RWPE1 (cell line): ENCODE measurements around the gene F2RL1.
"Not testable (repeated sequence)": the region's sequence is repeated elsewhere in the genome, so short reads cannot be mapped to it uniquely, and the experiment has no call there.

Source experiments
- CTCF ChIA-PET: fragments of 350-600 bp; sonication (Branson Sonifier 250); formaldehyde crosslinking; extraction: SDS; loops from one replicate; lab custom pipeline; 2021; lab: Yijun Ruan, JAX
- POLR2A ChIA-PET: fragments of 400-600 bp; formaldehyde crosslinking; extraction: SDS; loops from one replicate; lab custom pipeline; 2020; ENCODE audit warnings: antibody characterized with exemption; ENCODE audit not compliant: low non-redundant PET; lab: Yijun Ruan, JAX
- DNase-seq: peaks from one replicate; pipeline ENCODE4 v3.0.0; 2012; ENCODE audit warnings: low spot score
- H3K27ac ChIP-seq: fragments of 450-650 bp; 2 replicates; pipeline ENCODE4 v1.5.1; 2017
- TF ChIP-seq, protein P1 (sequence below): fragments of 450-650 bp; conservative IDR thresholded peaks from 2 replicates; pipeline ENCODE4 v1.5.1; 2017; ENCODE audit warnings: low read depth, mild to moderate bottlenecking

The F2RL1 gene

GRCh38 chr5:76820526-76820890 lies 1.7 kb downstream of the F2RL1 start:
- ChIA-PET CTCF (interaction anchor here (0.6 to 1.2 kb wide), 3 partner anchors 47 to 447 kb away, joined by 4 to 5 read pairs (median 4); no protein-coding TSS in a partner anchor), POLR2A (interaction anchor here (0.5 kb wide), 1 partner anchor 108 kb away, joined by 6 read pairs; no protein-coding TSS in a partner anchor)
- TF ChIP-seq, protein P1, sequence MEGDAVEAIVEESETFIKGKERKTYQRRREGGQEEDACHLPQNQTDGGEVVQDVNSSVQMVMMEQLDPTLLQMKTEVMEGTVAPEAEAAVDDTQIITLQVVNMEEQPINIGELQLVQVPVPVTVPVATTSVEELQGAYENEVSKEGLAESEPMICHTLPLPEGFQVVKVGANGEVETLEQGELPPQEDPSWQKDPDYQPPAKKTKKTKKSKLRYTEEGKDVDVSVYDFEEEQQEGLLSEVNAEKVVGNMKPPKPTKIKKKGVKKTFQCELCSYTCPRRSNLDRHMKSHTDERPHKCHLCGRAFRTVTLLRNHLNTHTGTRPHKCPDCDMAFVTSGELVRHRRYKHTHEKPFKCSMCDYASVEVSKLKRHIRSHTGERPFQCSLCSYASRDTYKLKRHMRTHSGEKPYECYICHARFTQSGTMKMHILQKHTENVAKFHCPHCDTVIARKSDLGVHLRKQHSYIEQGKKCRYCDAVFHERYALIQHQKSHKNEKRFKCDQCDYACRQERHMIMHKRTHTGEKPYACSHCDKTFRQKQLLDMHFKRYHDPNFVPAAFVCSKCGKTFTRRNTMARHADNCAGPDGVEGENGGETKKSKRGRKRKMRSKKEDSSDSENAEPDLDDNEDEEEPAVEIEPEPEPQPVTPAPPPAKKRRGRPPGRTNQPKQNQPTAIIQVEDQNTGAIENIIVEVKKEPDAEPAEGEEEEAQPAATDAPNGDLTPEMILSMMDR, result no peak
- H3K27ac ChIP-seq, result peak overlapping the region; percentile 86
- no peak for DNase-seq

DNA sequence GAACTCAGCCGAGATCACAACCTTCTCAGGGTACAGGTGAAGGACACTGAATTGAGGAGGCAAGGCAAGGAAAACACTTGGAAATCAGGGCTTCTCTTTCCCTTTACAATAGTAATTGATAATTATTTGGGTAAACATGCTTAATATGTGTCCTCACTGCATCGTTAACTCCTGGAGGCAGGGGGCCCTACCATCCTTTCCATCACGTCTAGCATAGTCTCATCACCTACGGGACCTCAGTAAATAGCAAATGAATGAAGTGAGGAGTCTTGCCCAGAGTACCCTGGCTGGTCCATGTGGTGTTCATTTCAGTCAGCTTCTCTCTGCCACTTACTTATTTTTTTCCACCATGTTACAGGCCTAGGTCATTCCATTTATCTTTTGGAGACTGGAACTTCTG lies 2.3 kb downstream of the F2RL1 start:
- no peak for DNase-seq
- POLR2A ChIA-PET, result no interaction called here
- TF ChIP-seq, protein P1, result no peak
- CTCF ChIA-PET, result interaction anchor here (0.6 to 1.2 kb wide), 3 partner anchors 10 to 219 kb away, joined by 3 to 5 read pairs (median 4); no protein-coding TSS in a partner anchor
- peak overlapping the region; percentile 45 for H3K27ac ChIP-seq

GRCh38 chr5:76822105-76822731 lies 3.4 kb downstream of the F2RL1 start:
- peak overlapping the region; percentile 46 for H3K27ac ChIP-seq
- CTCF ChIA-PET, result interaction anchor here (0.6 kb wide), 1 partner anchor 663 kb away, joined by 3 read pairs; no protein-coding TSS in a partner anchor
- DNase-seq, POLR2A ChIA-PET: not testable (repeated sequence)

GRCh38 chr5:76826416-76826815 lies 7.6 kb downstream of the F2RL1 start:
- peak overlapping the region; percentile 17; the same call in 1 of the 2 replicates for H3K27ac ChIP-seq
- POLR2A ChIA-PET, DNase-seq: not testable (repeated sequence)
- CTCF ChIA-PET, result interaction anchor here (0.7 to 0.8 kb wide), 3 partner anchors 82 to 1231 kb away, joined by 3 to 11 read pairs (median 5); no protein-coding TSS in a partner anchor

- ChIA-PET POLR2A (no interaction called here), CTCF (interaction anchor here (0.6 kb wide), 1 partner anchor 10 kb away, joined by 3 read pairs; no protein-coding TSS in a partner anchor)
- TF ChIP-seq, protein P1, result no peak
- DNase-seq, result no peak
- no peak overlapping the region for H3K27ac ChIP-seq
Observed at GRCh38 chr5:76831110-76831452, 12.3 kb downstream of the F2RL1 start.

DNA sequence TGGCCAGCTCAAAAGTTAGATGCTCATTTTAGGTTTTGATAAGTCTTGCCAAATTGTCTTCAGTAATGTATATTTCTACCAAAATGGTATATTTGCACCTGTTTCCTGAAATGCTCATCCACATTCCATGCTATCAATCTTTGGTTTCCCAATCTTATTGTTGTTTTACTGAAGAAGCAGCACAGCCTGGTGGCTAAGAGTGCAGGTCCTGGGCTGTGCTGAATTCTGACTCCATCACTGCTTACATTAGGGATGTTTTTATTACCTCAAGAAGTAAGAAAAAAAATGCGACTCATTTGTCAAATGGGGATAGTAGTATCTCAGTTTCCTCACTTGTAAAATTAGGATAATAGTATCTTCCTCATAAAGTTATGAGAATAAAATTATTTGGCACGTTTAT lies 17.4 kb downstream of the F2RL1 start:
- H3K27ac ChIP-seq, result no peak overlapping the region
- no peak for DNase-seq
- POLR2A ChIA-PET, result no interaction called here
- TF ChIP-seq, protein P1, result no peak
- CTCF ChIA-PET, result interaction anchor here (0.6 to 0.7 kb wide), 3 partner anchors 61 to 327 kb away, joined by 3 to 6 read pairs (median 5); no protein-coding TSS in a partner anchor

- TF ChIP-seq, protein P1, result no peak
- ChIA-PET CTCF (interaction anchor here (0.6 kb wide), 3 partner anchors 219 to 328 kb away, joined by 3 to 5 read pairs (median 4); no protein-coding TSS in a partner anchor), POLR2A (no interaction called here)
- H3K27ac ChIP-seq, result no peak overlapping the region
- DNase-seq, result no peak
Observed at GRCh38 chr5:76836585-76836984, 17.8 kb downstream of the F2RL1 start.
